ENCODE data around the gene IGSF3.

GRCh38 chr1:116533429-116533820 is 134.1 kb downstream of the IGSF3 start:
- TF ChIP-seq CTCF (optimal IDR thresholded peaks at IDR 0.05 in 1 of 3, IDR thresholded peaks at IDR 0.05 in 1 of 3, conservative IDR thresholded peaks at IDR 0.05 in 1 of 3; ENCODE audit: extremely low read depth in 1 of 3, insufficient read depth in 2 of 3, low read length in 3 of 3) (no peak), EZH2 (IDR thresholded peaks at IDR 0.05; ENCODE audit: low read length) (no peak)

Data from keratinocyte (primary cell).